ENCODE data around the gene NFIL3. TPM values are rescaled to one million over a fixed set of nuclear protein-coding genes. Genes with fewer than 3 reads are reported as not detected.

Gene NFIL3
- total RNA-seq, 1 experiment from 2014 or later = 2.7 TPM

- H3K9me3 ChIP-seq = no peaks in the 10 kb centered on the region
- no peak for DNase-seq
- H3K4me3 ChIP-seq = no peak overlapping the region
- H3K27me3 ChIP-seq = no peaks in the 10 kb centered on the region
- no peaks in the 10 kb centered on the region for H3K36me3 ChIP-seq
Observed at GRCh38 chr9:91426123-91426745, 2.6 kb upstream of the NFIL3 start.

- Histone ChIP-seq H3K4me3 (no peak overlapping the region), H3K9me3 (no peaks in the 10 kb centered on the region)
Observed at GRCh38 chr9:91425271-91425670, 1.6 kb upstream of the NFIL3 start.

GRCh38 chr9:91424403-91425176 is 958 bp upstream of the NFIL3 start:
- Histone ChIP-seq H3K36me3 (no peaks in the 10 kb centered on the region), H3K9me3 (no peaks in the 10 kb centered on the region), H3K27me3 (no peaks in the 10 kb centered on the region), H3K4me3 (peak overlapping the region; percentile 80)
- DNase-seq = peak; percentile 71

More at GRCh38 chr9:91425271-91425670, 1.6 kb upstream of the NFIL3 start:
- no peak for DNase-seq
- no peaks in the 10 kb centered on the region for H3K27me3 ChIP-seq
- no peaks in the 10 kb centered on the region for H3K36me3 ChIP-seq

- Histone ChIP-seq H3K4me3 (peak overlapping the region; percentile 84), H3K27me3 (no peaks in the 10 kb centered on the region), H3K9me3 (no peaks in the 10 kb centered on the region), H3K36me3 (no peaks in the 10 kb centered on the region)
- DNase-seq = peak; percentile 69
Observed at GRCh38 chr9:91422758-91423711, 597 bp downstream of the NFIL3 start.

GRCh38 chr9:91421971-91422757 is 1.5 kb downstream of the NFIL3 start:
- no peaks in the 10 kb centered on the region for H3K9me3 ChIP-seq
- H3K36me3 ChIP-seq = no peaks in the 10 kb centered on the region
- H3K27me3 ChIP-seq = no peaks in the 10 kb centered on the region
- no peak for DNase-seq
- peak overlapping the region; percentile 84 for H3K4me3 ChIP-seq

GRCh38 chr9:91421128-91421765 is 2.4 kb downstream of the NFIL3 start:
- DNase-seq = peak; percentile 6
- H3K9me3 ChIP-seq = no peaks in the 10 kb centered on the region
- peak overlapping the region; percentile 84 for H3K4me3 ChIP-seq
- H3K36me3 ChIP-seq = no peaks in the 10 kb centered on the region
- no peaks in the 10 kb centered on the region for H3K27me3 ChIP-seq

- Histone ChIP-seq H3K36me3 (no peaks in the 10 kb centered on the region), H3K9me3 (no peaks in the 10 kb centered on the region), H3K27me3 (no peaks in the 10 kb centered on the region), H3K4me3 (peak overlapping the region; percentile 84; the same call in 1 of the 2 replicates)
- no peak for DNase-seq
Observed at GRCh38 chr9:91420501-91421127, 3.0 kb downstream of the NFIL3 start.

GRCh38 chr9:91419222-91420191 is 4.1 kb downstream of the NFIL3 start:
- no peak overlapping the region for H3K4me3 ChIP-seq

GRCh38 chr9:91418215-91418610 is 5.4 kb downstream of the NFIL3 start:
- no peak for DNase-seq
- Histone ChIP-seq H3K4me3 (no peak overlapping the region), H3K36me3 (no peaks in the 10 kb centered on the region), H3K9me3 (no peaks in the 10 kb centered on the region), H3K27me3 (no peaks in the 10 kb centered on the region)

More at GRCh38 chr9:91419222-91420191, 4.1 kb downstream of the NFIL3 start:
- H3K9me3 ChIP-seq = no peaks in the 10 kb centered on the region
- H3K27me3 ChIP-seq = no peaks in the 10 kb centered on the region
- peak; percentile 59 for DNase-seq
- H3K36me3 ChIP-seq = no peaks in the 10 kb centered on the region

- no peak for DNase-seq
- Histone ChIP-seq H3K27me3 (no peaks in the 10 kb centered on the region), H3K4me3 (no peak overlapping the region), H3K9me3 (no peaks in the 10 kb centered on the region), H3K36me3 (no peaks in the 10 kb centered on the region)
Observed at GRCh38 chr9:91417602-91418214, 5.9 kb downstream of the NFIL3 start.

GRCh38 chr9:91416096-91416712 is 7.4 kb downstream of the NFIL3 start:
- H3K36me3 ChIP-seq = no peaks in the 10 kb centered on the region
- H3K27me3 ChIP-seq = no peaks in the 10 kb centered on the region
- H3K4me3 ChIP-seq = no peak overlapping the region
- no peak for DNase-seq
- H3K9me3 ChIP-seq = no peaks in the 10 kb centered on the region

GRCh38 chr9:91415290-91415689 is 8.3 kb downstream of the NFIL3 start:
- Histone ChIP-seq H3K4me3 (no peak overlapping the region), H3K36me3 (peaks cover 4% of the 10 kb centered on the region), H3K9me3 (no peaks in the 10 kb centered on the region), H3K27me3 (no peaks in the 10 kb centered on the region)
- no peak for DNase-seq

GRCh38 chr9:91412941-91413340 is 10.7 kb downstream of the NFIL3 start:
- H3K27me3 ChIP-seq = no peaks in the 10 kb centered on the region
- no peaks in the 10 kb centered on the region for H3K9me3 ChIP-seq
- no peak overlapping the region for H3K4me3 ChIP-seq
- no peak for DNase-seq
- peaks cover 10% of the 10 kb centered on the region for H3K36me3 ChIP-seq

Data from MG63 (cell line).